Liver (tissue), 3 donors: ENCODE results near the gene ETF1.

Experiments
- ATF3 ChIP-seq: IDR thresholded peaks from 2 replicates; pipeline ENCODE4 v1.6.1; 2016; ENCODE audit warnings: antibody characterized with exemption
- CTCF ChIP-seq: fragments of 150-350 bp; IDR thresholded peaks from 2 replicates; pipeline ENCODE4 v1.5.1; 2017; ENCODE audit warnings: improper control_type of control experiment, low read depth, low read length; ENCODE audit not compliant: missing input control
- EGR1 ChIP-seq, 2 donors: IDR thresholded peaks; 2 replicates each; pipeline ENCODE4 v1.6.1; 2016 to 2018; ENCODE audit warnings: antibody characterized with exemption in 2 of 2, low read depth in 2 of 2
- FOXA2 ChIP-seq: IDR thresholded peaks from 2 replicates; pipeline ENCODE4 v1.6.1; 2016; ENCODE audit warnings: antibody characterized with exemption
- RAD21 ChIP-seq, 2 donors: IDR thresholded peaks; 2 replicates each; pipeline ENCODE4 v1.6.1; 2016; ENCODE audit warnings: antibody characterized with exemption in 2 of 2, mild to moderate bottlenecking in 2 of 2
- TAF1 ChIP-seq: conservative IDR thresholded peaks from 2 replicates; pipeline ENCODE4 v1.6.1; 2016; ENCODE audit warnings: antibody characterized with exemption, mild to moderate bottlenecking
- YY1 ChIP-seq: IDR thresholded peaks from 2 replicates; pipeline ENCODE4 v1.6.1; 2016; ENCODE audit warnings: antibody characterized with exemption, mild to moderate bottlenecking
- TF ChIP-seq, protein P1 (sequence below): IDR thresholded peaks from 2 replicates; pipeline ENCODE4 v1.6.1; 2016; ENCODE audit warnings: antibody characterized with exemption
- donor health status: healthy.
- donor health status: healthy.

- TF ChIP-seq CTCF (no peak), RAD21 (IDR thresholded peaks at IDR 0.05) (no peak), ATF3 (no peak), EGR1 (IDR thresholded peaks at IDR 0.05; ENCODE audit: low read depth in 2 of 2) (no peak), FOXA2 (no peak), TAF1 (no peak), YY1 (no peak)
- TF ChIP-seq, protein P1, sequence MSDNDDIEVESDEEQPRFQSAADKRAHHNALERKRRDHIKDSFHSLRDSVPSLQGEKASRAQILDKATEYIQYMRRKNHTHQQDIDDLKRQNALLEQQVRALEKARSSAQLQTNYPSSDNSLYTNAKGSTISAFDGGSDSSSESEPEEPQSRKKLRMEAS: no peak
Observed at GRCh38 chr5:138528208-138528607, 14.8 kb downstream of the ETF1 start.
